Raji (cell line): Measurements from ENCODE around the gene ANOS1.

Source experiments
- POLR2A ChIP-seq: IDR thresholded peaks from 2 replicates; pipeline ENCODE4 v1.6.1; 2011; ENCODE audit warnings: low read depth, low read length, control low read depth; ENCODE audit not compliant: insufficient read depth

The ANOS1 gene

GRCh38 chrX:8653956-8654355 is 78.0 kb downstream of the ANOS1 start:
- TF ChIP-seq POLR2A: no peak

DNA sequence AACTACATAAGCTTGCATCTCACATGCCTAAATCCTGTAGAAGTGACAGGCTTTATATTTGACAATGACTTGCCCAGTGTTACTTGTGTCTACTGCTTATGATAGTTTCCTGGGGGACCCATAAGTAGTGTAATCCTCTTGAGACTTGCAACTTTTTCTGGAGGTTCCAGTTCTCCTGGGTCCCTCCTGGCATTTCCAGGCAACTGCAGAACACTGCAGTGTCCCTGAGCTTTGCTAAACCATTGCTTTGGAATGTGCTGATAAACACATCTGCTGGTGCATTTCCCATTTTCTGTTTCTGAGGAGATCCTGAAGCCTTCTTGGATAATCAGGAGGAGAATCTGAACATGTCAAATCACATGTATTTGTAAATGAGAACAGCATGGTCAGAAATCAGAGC is 82.0 kb downstream of the ANOS1 start:
- TF ChIP-seq POLR2A: no peak

DNA sequence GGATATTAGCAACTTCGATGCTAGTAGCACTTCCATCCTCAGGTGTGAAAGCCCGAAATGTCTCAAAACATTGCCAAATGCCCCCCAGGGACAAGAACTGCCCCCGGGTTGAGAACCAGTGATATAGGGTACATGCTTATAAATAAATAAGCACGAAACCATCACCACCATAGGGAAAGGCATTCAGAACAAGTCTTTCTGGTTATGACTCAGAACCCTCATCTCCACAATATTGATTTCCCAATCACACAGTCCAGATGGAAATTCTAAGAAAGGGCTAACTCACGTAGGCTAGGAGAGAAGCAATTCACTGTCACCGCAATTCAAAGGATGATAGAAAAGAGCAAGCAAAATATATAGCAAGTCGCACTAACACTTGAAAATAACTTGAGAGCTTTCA is 84.8 kb downstream of the ANOS1 start:
- no peak for TF ChIP-seq POLR2A

- no peak for TF ChIP-seq POLR2A
Observed at GRCh38 chrX:8639949-8640475, 91.9 kb downstream of the ANOS1 start.

DNA sequence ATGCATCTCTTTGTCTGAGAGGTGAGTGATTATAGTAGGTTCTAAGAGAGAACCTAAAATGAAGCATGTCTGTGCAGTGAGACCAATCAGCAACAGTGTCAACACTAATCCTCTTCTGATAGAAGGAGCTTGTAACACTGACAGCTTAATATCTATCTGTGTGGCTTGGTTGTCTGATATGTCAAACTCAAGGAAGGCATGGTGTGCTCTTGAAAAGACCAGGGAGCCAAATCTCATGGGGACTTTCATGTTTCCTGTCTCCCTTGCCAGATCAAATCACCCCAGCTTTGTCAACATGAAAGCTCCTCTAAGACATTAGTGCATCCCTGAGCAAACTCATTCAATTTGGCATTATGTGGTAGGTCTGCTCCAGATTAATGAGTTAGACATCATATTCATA is 95.4 kb downstream of the ANOS1 start:
- TF ChIP-seq POLR2A: no peak

- no peak for TF ChIP-seq POLR2A
Observed at GRCh38 chrX:8635812-8636211, 96.1 kb downstream of the ANOS1 start.

DNA sequence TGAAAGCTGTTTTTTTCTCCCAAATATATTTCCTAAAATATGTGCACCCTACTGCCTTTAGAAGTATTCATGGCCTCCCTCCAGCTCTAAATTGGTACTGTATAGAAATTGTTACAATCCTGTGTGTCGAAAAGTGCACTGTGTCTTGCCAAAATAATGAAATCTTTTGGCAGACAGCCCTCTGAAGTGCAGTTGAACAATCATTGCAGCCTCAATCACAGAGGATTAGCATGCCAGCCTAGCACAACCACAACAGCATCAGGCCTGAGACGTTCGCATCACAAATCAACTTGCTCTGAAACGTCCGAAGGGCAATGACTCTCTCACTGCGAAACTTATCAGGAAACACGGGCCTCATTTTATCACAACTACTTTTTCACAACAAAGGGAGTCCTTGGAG is 99.0 kb downstream of the ANOS1 start:
- TF ChIP-seq POLR2A: no peak

GRCh38 chrX:8629871-8630270 is 102.1 kb downstream of the ANOS1 start:
- TF ChIP-seq POLR2A: no peak

DNA sequence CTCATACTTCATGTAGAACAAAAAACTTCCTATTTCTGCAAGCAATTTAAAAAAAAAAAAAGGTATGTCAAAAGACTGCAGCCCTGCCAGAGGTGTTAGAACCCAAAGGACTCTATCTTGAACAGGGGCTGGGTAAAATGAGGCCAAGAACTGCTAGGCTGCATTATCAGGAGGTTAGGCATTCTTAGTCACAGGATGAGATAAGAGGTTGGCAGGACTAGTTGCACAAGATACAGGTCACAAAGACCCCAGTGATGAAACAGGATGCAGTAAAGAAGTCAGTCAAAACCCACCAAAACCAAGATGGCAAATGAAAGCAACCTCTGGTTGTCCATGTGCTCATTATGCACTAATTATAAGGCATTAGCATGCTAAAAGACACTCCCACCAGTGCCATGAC is 104.1 kb downstream of the ANOS1 start:
- TF ChIP-seq POLR2A: no peak

DNA sequence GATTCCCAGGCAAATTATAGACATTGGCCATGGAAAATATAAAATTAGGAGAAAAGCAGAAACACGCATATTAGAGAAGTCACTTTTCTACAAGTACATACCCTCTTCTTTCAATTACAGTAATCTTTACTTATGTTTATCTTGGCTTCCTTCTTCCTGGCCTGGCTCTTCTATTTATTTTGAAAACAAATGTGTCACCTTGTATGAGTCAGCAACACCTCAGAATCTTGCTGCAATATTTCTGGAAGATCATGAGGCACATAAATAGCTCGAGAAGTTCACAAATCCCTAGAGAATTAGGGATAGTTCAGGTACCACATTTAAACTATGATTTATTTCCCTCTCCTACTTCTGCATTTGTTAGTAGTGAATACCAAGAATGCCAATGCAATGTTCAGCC is 124.6 kb downstream of the ANOS1 start:
- no peak for TF ChIP-seq POLR2A

DNA sequence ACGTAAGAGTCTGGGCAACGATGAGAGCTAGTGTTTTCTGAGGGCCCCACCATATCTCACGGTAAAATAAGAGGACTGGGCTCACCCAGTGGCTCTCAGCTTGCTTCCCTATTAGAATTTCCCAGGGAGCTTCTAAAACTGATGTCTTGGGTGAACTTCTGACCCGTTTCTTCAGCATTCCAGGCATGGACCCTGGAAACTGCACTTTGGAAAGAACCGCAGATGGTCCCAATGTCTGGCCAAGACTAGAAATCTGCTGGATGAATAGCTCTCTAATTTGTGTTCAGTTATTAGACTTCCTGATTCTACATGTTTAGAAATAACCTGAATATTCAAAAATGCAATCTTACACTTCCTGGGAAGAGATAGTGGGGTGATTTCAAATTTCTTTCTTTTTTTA is 127.8 kb downstream of the ANOS1 start:
- TF ChIP-seq POLR2A: no peak

DNA sequence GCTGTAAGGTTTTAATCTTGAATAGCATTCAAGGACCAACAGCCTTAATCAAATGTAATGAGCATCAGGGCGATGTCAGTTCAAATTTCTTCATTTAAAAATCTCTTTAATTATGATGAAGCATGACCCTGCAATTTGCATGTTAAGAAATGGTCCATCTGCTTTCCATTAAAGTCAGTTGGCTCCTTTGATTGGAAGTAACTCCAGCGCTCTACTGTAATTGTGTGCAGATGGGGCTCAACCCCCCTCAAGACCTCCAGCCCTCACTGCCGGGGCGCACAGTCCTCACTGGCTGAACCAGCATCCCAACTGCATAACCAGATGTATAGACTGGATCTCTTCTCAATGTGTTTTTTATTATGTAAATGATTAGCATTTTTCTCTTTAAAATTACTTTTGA is 140.4 kb downstream of the ANOS1 start:
- TF ChIP-seq POLR2A: no peak

DNA sequence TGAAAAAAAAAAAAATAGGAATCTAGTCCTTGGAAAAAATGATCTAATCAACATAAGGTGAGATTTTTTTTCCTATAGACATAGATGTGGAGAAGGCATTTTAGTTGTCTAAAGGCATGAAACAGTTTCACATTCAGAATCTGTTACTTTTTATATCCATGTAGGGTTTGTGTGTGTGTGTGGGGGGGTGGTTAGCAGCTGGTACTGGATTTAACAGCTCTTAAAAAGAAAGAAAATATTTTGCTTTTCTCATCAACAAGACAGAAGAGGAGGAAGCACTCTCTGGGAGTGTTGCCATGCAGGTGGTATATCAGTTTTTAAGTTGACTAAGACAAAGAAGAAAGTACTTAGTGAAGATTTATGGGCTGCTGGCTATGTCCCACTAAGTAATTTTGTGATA is 145.0 kb downstream of the ANOS1 start:
- TF ChIP-seq POLR2A: no peak

DNA sequence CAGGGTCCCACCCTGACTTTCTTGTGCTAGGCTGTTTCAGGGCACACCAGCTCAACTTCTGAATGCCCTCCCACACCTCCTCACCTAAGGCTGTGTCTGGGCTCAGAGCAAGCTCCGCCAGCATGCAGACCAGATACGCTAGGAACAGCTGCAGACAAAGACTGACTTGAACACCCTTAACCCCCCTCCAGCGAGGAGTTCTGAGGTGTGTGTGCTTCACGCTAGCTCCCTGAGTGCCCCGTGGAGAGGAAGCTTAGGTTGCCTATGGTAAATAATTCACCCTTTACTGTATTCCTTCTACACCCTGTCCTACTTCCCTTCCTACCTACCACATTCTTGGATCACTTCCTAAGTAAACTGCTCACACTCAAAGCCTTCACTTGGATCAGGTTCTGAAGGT is 152.3 kb downstream of the ANOS1 start:
- TF ChIP-seq POLR2A: no peak

DNA sequence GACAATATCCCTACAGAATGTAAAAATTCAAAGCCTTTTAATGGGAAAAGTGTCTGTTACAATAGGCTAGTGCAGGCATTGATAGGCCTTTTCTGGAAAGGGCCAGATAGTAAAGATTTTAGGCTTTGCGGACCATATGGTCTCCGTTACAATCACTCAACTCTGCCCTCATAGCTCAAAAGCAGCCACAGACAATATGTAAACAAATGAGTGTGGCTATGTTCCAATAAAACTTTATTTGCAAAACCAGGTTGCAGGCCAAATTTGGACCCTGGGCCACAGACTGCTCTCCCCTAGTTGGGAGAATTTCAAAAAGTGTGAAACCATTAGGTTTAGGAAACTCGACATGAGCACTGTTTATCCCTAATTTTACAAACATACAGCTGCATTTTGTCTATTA is 155.1 kb downstream of the ANOS1 start:
- no peak for TF ChIP-seq POLR2A

DNA sequence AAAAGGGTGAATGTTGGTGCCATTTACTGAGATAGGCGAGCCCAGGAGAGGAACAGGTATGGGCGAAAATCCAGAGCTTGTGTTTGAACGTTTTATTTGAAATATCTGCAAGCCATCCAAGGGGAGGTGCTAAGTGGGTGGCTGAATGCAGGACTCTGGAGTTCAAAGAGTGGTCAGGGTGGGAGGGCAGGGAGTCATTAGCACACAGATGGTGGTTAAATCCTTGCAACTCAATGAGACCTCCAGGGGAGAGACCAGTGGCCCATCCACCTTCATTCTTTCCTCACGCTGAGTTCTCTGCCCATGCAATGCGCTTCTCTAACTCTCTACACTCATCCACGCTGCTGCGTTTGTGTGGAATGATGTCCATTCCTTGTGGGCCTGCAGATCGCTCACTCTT is 166.2 kb downstream of the ANOS1 start:
- TF ChIP-seq POLR2A: no peak

DNA sequence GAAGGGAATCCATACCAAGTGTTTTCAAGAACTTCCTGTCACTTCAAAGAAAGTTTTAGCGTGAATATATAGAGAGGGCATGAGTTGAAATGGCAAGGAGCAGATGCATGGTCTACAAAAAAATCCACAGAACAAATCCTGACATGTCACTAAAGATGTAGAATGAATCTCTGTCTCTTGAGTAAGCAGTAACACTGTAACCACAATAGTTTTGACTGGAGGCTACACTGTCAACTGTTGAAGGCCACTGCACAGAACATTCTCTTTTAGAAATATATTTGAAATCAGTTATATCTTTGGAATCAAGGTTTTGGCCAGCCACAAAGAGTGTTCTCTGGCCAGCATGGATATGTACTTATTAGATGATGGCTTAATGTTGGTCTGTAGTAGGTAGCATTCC is 183.5 kb downstream of the ANOS1 start:
- no peak for TF ChIP-seq POLR2A

DNA sequence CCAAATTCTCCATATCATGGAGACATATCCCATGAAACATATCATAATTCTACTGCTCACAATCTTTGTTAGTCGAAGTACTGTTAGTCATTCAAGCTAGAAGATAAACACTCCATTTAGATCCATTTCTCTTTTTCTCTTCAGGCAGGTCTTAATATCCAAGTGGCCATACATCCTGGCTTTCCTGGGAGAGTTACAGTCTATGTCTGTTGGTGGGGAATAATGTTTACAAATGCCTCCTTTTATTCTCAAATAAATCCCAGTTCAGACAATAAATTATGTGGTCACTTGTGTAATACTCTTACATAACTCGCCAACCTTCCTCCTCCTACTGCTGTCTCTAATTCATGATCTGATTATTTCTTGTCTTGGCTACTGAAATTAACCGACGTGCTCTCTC is 185.2 kb downstream of the ANOS1 start:
- TF ChIP-seq POLR2A: no peak
